Right renal cortex interstitium (tissue), 3 donors: ENCODE measurements around the gene LAMP1. TPM values are rescaled to one million over a fixed set of nuclear protein-coding genes. Genes with fewer than 3 reads are reported as not detected.
"Not testable (repeated sequence)": the region's sequence is repeated elsewhere in the genome, so short reads cannot be mapped to it uniquely, and the experiment has no call there.

Source experiments
- DNase-seq, 3 donors: peaks; one replicate each; pipeline ENCODE4 v3.0.0-alpha.2; 2013; ENCODE audit warnings: low read depth in 3 of 3, low spot score in 2 of 3
- polyA plus RNA-seq, 3 donors: library from polyadenylated mRNA; unstranded; fragments of 120-200 nt; gene quantifications; one replicate each; pipeline ENCODE4 v1.2.1, GENCODE V29; 2013; ENCODE audit not compliant: insufficient read length in 3 of 3

Gene LAMP1
- polyA plus RNA-seq, 3 donors = 173 to 191 (median 182) TPM

DNA sequence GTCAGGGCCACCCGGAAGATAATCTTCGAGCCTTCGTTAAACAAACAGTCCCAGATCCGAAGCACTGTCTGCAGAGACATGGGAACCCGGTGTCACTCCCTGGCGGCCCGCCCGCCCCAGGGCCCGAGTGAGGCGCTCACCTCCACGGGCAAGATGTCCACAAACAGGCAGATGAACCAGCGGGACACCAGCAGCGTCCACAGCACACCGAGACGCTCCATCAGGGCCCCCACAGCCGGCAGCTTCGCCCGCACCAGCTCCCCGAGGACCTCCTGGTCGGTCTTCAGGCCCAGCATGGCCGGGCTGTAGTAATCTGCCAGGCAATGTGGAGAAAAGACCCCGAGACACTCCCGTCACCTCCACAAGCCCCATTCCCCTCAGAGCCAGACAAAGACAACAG lies 28.7 kb downstream of the LAMP1 start:
- no peak for DNase-seq

DNA sequence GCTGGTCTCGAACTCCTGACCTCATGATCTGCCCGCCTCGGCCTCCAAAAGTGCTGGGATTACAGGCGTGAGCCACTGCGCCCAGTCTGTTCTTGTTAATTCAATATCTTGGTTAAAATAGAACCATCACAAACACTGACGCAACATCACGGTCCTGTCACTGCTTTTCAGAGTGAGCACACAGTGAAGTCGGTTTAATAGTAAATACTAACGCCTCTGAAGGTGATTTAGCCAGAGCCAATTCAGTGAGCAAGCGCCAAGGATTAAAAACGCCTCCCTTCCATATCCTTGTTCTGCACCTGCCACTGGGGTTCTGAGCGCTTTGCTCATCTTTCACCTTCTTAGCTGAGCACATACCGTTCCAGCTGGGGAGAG lies 30.3 kb downstream of the LAMP1 start:
- no peak for DNase-seq

DNA sequence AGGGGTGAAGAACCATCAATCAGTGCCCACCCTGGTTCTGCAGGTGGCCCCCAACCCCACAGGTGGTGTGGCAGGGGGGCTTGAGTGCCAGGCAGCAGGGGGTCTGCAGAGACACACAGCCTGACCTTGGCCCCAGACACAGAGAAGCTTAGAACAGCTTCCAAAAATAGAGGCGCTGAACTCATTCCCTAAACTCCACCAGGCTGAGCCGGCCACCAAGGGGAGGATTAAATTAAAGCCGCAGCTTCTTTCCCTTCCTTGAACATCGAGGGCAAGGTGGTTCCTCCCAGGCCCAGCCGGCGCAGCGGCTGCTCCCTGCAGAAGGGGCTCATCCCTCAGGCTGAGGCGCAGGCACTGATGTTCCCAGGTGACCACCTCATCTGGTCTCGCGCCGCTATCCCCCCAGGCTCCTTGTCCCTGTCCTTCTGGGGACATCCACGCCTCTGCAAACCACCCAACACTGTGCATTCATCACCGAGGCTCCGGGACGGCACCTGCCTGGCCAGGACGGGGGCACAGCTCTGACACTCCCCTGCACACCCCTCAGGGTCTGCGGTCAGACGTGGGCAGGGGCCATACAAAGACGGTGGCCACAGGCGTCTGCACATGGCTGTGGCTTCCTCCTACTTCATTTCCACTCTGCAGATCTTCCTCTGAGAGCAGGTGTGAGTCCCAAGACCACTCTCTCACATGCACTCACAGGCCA lies 30.9 kb downstream of the LAMP1 start:
- no peak for DNase-seq

DNA sequence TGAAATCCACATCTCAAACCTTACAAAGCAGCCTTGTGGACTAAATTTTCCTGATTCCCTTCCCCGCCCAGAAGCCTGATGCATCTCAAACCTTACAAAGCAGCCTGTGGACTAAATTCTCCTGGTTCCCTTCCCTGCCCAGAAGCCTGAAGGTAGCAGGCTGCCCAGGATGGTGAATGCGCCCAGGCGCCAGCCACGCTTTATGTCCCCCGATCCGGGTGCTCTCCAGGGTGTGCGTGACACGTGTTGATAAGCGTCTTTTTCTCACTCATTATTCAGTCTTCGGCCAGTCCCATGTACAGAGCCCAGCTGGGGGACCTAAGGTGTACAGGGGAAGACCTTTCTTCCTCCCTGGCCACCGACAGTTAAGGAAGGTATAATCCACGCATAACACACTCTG lies 31.8 kb downstream of the LAMP1 start:
- no peak for DNase-seq

DNA sequence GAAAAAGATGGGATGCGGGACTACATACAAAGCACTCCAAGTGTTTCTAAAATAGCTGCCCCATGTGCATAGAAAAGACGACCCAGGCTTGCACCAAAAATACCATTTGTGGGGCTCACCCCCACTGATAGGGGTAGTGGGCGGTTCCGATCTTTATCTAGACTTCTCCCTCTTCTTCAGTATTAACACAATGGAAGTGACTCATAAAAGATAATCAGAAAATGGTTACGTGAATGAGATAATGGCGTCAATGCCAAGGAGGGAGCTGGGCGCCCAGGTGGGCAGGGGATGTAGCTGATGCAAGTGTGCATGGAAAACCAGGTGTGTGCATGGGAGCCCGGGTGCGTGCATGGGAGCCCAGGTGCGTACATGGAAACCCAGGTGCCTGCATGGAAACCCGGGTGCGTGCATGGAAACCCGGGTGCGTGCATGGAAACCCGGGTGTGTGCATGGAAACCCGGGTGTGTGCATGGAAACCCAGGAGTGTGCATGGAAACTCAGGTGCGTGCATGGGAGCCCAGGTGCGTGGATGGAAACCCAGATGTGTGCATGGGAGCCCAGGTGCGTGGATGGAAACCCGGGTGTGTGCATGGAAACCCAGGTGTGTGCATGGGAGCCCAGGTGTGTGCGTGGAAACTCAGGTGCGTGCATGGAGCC lies 32.7 kb downstream of the LAMP1 start:
- no peak for DNase-seq

DNA sequence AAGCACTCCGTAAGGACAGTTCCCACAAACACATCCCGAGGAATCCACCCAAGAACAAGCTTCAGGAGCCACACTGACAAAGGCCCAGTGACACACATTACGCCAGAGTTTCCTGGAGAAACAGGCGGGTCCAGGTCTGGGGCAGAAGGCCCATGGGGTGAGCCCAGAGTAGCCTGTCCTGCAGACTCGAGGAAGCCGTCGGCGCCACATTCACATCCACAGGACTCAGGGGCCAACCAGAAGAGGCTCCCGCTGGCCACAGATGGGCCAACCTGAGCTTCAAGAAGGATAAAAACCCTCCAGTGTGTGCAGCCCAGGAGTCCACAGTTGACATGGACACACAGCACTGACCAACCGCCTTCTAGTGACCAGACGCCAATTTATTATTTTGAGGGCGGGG lies 35.6 kb downstream of the LAMP1 start:
- DNase-seq = no peak

DNA sequence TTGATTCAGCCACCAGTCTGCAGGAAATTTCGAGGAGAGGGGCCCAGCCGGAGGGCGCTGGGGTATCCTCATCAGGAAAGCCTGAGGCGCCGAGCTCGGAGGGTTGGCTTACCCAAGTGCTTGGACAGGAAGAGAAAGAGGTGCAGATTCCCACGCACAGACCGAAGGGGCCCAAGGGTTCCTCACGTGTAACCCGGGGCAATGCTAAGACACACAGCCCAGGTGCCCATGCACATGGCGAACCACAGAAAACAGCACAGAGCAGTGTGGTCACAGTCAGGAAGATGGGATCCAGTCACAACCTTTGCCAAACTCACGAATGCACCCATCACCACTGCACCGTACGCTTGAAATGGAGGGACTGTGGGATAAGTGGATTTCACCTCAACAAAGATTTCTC lies 36.0 kb downstream of the LAMP1 start:
- DNase-seq = no peak

DNA sequence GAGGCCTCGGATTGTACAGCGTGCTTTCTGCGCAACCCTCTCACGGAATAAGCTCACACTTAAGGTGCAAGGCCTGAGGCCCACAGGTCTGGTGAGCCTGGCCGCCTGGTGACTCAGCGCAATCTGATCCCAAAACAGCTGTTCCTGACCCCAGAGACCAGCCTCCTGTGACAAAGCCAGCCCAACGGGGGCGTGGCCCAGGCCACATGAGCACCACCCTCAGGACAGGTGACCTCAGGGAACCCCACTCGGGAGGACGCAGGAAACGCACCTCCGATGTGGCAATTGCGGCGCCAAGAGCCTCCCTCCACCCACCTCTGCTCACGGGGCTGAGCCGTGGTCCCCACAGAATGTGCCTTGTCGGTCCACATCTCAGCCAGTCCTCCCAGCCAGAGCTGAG lies 40.5 kb downstream of the LAMP1 start:
- no peak for DNase-seq

DNA sequence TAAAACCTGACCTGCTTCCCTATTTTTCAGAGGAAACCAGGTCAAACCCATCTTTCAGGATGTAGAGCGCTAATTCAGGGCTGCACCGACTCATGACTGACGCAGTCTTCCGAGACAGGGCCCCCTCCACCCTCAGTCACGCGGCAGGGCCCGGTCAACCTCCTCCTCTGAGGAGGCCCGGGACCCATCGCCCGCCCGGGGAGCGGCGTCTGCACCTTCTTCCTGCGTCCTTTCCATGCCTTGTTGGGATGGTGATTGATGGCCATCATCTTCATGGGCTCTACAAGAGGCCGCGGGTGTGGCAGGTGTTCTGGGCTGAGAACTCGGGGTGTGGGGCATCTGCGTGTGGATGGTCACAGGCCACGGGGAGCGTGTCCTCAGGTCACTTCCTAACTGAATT lies 40.9 kb downstream of the LAMP1 start:
- no peak for DNase-seq

DNA sequence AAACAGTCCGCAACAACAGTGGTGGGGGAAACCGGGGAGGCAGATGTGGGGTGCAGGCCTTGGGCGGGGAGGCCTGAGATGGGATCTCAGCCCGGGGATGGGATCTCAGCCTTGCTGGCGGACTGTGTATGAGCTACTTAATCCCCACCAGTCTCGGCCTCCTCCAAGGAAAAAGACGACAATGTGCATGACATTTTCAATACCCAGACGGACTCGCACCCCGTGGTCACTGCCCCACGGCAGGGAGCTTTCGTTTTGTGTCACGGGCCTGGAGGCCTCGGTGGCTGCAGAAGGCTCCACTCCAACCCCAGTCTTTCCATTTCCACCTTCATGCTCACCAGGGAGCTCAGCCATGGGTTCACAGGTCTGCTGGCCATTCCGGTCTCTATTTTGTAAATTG lies 41.4 kb downstream of the LAMP1 start:
- DNase-seq = no peak

DNA sequence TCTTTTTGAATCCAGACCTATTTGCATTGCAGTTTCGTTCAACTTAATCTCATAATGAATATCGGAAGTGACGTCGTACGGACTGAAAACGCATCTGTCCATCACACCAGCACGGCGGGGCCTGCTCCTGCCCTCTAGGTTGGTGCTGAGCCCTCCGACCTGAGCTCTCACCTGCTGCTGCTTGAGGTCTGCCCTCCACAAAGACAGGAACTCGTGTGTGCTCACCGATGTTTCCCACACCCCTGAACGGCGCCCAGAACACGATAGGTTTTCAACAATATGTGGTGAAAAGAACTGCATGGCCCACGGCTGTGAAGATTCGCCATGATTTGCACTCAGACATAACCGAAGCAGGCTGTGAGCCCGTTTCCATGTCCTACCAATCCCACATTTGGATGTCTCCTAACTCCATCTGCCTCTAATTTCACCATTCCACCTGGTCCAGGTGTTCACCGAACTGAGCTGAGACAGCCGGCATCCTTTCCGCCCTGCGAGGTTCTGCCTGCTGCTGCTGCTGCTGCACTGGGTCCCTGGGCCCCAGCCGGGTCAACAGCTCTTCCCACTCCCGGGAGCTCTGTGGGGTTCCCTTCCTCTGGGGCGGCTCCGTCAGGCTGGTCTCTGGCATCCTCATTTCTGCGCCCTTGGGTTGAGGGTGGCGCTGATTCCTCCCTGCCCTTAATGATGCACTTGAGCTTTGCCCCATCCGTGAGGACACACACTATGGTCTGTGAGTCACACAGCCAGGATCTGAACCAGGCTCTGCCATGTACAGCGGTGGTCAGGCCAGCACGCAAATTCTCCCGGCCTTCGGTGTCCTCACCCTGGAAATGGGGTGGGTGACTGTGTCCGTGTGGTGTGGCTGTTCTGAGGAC lies 46.0 kb downstream of the LAMP1 start:
- DNase-seq = no peak

DNA sequence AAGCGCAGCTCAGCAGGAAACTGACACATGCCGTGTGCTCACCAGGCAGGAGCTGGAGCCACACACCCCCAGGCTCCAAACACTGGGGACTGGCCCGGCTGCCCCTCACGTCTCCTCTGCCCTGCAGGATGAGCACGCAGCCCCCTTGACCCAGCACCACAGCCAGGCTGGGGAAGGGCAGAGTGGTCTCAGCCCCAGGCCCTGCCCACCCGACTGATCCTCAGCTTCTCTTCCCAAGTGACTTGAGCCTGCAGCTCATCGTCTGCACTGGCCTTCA lies 46.6 kb downstream of the LAMP1 start:
- DNase-seq = no peak

DNA sequence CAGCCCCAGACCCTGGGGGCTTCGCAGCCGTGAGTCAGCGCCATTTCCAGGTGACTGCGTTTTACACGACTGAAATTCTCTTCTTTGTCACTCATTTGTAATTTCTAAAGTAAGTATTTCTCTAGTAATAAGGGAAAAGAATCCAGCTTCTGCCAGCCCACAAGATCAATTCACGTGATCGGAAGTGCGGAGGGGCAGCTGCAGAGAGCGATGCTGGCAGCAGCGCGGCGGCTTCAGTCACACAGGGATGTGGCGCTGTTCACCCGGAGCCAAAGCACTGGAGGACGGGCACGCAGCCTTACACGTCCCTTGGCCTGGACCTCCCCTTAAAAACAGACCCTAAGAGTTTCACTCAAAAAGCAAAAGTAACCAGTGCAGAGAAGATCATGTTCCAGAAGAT lies 48.4 kb downstream of the LAMP1 start:
- no peak for DNase-seq

DNA sequence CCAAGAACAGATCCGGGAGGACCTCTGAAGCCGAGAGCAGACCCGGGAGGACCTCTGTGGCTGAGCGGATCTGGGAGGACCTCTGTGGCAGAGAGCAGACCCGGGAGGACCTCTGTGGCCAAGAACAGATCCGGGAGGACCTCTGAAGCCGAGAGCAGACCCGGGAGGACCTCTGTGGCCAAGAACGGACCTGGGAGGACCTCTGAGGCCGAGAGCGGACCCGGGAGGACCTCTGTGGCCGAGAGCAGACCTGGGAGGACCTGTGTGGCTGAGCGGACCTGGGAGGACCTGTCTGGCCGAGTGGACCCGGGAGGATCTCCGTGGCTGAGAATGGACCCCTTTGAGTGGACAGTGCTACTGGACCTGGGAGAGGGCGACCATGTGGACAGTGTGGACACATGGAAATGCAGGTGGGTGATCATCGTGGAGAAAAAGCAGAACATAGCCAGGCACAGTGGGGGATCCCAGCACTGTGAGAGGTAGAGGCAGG lies 50.7 kb downstream of the LAMP1 start:
- DNase-seq = not testable (repeated sequence)

DNA sequence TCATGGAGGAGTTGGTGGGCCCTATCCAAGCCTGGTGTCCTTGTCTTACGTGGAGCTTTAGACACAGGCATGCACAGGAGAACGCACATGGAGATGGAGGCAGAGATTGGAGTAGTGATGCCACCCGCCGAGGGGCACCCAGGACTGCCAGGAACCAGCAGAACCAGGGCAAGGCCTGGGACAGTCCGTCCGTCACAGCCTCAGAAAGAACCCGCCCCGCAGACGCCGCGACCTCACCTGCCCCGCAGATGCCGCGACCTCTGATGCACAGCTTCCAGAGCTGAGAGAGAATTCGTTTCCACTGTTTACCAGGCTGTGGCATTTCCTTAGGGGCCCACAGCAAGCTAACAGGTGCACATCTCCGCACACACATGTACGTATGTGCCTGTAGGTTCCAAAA lies 51.6 kb downstream of the LAMP1 start:
- no peak for DNase-seq

DNA sequence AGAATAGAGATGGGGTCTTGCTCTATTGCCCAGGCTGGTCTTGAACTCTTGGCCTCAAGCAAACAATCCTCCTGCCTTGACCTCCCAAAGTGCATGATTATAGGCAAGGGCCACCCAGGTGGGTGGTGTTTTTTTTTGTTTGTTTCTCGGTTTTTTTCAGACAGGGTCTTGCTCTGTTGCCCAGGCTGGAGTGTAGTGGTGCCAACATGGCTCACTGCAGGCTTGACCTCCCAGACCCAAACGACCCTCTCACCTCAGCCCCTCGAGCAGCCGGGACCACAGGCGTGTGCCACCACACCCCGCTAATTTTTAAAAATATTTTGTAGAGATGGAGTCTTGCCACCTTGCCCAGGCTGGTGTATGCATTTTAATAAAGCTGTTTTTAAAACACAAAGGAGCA lies 52.0 kb downstream of the LAMP1 start:
- no peak for DNase-seq

DNA sequence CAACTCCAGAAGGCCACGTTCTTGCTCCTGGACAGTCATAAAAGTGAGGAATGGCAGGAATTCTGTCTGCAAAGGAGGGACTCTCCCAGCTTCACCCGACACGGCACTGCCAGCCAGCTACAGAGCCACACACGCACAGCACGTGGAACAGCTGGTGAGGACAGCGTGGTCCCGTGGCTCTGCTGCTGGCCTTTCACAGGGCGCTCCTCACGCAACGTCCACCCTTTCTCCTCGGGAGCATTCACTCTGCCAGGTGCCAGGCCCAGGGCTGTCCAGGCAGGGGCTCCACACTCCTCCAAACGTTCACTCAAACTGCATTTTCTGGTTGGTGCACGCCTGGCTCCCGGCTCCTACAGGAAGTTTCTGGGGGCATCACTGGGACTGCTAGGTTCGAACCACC lies 52.5 kb downstream of the LAMP1 start:
- DNase-seq = no peak

DNA sequence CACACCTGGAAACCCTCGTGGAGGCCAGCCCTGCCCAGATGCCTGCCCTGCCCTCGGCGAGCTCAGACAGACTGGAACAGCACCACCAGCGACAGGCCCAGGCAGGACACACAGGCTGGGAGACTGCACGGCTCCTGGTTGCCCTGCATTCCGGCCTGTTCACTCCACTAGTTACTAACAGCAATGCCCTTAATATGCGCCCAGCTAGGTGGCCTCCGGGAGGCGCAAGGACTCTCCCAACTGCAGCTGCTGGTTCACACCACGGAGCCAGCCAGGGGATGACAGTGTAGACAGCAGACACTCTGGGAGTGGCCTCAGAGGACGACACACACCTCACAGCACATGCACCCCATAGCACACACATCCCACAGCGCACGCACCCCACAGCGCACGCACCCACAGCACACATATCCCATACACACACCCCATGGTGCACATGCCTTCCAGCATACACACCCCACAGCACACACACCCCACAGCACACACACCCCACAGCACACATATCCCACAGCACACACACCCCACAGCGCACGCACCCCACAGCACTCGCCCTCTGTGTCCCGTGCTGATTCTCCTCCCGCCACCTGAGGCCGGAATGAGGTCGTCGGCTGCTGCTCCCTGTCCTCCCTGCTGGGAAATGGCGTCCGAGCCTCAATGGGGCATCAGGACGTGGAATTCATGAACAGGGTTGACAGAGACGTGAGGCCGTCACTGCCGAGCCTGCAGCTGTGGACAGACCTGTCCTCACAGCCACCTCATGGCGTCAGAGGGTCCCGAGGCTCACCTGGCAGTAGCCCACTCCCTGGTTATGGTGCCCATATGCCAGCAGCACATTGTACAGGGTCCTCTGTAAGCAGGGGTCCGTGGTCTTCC lies 53.3 kb downstream of the LAMP1 start:
- DNase-seq = no peak

DNA sequence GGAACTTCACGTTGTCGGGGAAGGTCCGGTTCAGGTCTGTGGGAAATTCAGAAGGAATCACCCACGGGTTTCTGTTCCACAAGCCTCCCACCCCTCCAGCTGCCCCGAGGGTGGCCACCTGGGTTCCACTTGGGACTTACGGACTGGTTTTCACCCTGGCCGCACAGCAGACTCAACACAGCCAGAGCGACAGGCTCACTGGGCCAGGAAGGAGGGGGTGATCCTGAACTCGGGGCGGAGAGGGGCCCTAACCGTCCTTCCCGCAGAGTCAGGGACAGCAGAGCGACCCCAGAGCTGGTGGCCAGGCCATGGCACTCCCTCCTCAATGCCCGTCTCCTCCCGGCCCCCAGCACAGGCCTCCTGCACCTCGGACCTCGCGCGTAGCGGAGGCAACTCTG lies 53.9 kb downstream of the LAMP1 start:
- DNase-seq = no peak

DNA sequence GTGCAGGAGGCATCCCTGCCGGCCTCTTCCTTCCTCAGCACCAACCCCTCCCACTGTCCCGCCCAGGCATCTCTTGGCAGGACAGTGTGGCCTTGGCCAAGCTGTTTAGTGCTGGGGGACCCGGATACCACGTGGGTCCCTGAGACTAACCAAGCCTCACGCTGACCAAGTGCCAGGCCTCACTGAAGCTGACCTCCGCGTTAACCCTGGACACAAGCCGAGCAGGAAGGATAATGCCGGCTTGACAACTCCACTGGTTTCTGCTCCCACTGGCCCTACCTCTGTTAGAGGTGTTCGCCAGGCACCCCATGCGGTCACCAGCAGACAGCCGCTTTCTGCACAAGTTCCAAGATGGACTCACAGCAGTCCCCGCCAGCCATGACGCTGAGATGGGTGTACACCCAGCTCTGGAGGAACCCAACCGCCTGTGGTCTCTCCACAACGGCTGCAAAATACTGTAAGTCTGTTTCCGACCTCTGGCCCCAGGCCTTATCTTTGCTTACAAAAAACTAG lies 54.5 kb downstream of the LAMP1 start:
- no peak for DNase-seq

DNA sequence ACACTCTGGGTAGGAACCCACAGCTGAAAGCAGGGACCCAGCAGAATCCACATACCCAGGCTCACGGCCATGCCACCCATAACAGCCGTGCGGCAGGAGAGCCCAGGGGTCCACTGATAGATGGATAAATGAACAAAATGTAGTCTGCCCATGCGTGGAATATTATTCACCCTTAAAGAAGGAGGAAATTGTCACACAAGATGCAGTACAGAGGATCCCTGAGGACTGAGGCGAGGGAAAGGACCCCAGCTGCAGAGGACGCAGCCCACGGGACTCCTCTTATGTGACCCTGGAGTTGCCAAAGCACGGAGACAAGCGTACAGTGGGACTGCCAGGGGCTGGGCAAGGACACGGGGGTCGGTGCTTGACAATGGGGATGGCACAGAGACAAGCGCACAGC lies 56.2 kb downstream of the LAMP1 start:
- no peak for DNase-seq
